SW 1271 (cell line): ENCODE results near the gene IMPDH2.
"Not testable (repeated sequence)": the region's sequence is repeated elsewhere in the genome, so short reads cannot be mapped to it uniquely, and the experiment has no call there.

ENCODE experiments used
- DNase-seq, 2 experiments: peaks; one replicate each; lab custom pipeline; 2025; lab: John Stamatoyannopoulos, UW

The IMPDH2 gene

GRCh38 chr3:49021213-49021812 is 7.9 kb downstream of the IMPDH2 start:
- peak; percentile 76 to 91 for DNase-seq

GRCh38 chr3:49020330-49021212 is 8.6 kb downstream of the IMPDH2 start:
- DNase-seq: no peak

- DNase-seq: peak in 1 of 2 experiments; percentile 23
Observed at GRCh38 chr3:49019941-49020329, 9.3 kb downstream of the IMPDH2 start.

GRCh38 chr3:49018707-49019006 is 10.5 kb downstream of the IMPDH2 start:
- DNase-seq: peak in 1 of 2 experiments; percentile 42

GRCh38 chr3:49017971-49018706 is 11.1 kb downstream of the IMPDH2 start, which contains the start of gene DALRD3:
DALRD3 (minus strand) TSS chr3:49018580; CDS start chr3:49018564, 16 bp downstream.
- DNase-seq: peak; percentile 50 to 60

DNA sequence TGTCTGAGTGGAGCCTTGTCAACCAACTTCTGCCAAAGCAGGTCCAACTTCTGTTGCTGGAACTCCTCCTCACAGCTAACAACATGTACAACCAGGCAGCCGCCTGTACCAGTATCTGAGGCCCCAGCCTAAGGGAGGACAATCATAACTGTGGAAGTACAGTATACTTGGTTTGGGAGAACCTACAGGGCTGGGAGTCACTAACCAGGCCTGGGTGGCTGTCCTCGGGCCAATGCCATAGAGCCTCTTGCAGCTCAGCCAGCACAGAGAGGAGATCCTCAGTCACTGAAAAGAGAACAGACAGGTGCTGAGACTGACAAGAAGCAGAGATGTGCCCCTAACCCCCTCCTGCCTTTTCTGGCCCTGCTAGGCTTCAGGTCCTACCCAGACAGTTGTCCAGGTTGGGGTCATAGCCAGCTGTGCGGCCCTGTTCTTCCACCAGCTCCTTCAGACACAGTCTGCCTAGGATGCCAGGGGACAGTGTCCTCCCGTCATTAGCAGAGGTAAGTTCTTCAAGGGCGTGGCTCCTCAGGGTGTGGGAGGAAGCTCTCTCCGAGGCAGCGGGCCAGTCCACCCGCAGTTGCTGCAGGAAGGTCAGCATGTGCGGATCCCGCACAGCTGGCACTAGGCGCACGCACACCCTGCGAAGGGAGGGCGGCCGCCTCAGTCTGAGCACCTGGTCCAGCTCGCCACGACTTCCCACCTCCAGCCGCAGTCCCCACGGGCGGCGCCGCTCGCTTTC is 11.8 kb downstream of the IMPDH2 start:
- DNase-seq: no peak

- no peak for DNase-seq
Observed at GRCh38 chr3:49016414-49017228, 12.6 kb downstream of the IMPDH2 start.

DNA sequence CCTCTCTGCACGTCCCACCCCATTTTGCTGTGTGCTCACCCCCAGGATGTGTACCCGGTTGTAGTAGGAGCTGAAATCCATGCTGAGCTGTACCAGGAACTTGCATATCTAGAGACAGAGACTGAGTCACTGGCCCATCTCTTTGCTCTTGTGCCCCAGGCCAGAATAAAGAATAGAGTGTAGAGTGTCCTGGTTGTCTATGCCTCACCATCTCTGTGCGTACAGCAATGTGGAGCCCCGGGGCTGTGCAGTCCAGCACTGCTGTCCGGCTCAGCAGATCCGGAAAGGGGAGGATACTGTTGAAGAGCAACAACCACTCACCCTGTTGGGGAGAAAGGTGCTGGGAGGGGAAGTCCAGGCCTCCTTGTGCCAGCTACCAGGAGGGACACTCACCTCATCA is 13.4 kb downstream of the IMPDH2 start:
- DNase-seq: no peak

DNA sequence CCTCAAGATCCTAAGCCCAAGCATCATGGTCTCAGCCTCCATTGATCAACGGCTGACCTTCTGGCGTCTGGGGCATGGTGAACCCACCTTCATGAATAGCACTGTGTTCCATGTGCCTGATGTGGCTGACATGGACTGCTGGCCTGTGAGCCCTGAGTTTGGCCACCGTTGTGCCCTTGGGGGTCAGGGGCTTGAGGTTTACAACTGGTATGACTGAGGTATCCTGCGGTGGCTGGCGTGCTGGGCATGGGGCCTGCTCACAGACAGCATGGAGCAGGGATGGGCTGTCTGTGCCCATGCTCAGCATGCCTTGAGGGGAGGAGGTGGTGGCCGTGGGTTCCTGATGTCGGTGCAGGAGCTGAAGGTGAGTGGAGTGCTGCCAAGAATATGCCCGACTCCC is 14.1 kb downstream of the IMPDH2 start:
- DNase-seq: no peak

DNA sequence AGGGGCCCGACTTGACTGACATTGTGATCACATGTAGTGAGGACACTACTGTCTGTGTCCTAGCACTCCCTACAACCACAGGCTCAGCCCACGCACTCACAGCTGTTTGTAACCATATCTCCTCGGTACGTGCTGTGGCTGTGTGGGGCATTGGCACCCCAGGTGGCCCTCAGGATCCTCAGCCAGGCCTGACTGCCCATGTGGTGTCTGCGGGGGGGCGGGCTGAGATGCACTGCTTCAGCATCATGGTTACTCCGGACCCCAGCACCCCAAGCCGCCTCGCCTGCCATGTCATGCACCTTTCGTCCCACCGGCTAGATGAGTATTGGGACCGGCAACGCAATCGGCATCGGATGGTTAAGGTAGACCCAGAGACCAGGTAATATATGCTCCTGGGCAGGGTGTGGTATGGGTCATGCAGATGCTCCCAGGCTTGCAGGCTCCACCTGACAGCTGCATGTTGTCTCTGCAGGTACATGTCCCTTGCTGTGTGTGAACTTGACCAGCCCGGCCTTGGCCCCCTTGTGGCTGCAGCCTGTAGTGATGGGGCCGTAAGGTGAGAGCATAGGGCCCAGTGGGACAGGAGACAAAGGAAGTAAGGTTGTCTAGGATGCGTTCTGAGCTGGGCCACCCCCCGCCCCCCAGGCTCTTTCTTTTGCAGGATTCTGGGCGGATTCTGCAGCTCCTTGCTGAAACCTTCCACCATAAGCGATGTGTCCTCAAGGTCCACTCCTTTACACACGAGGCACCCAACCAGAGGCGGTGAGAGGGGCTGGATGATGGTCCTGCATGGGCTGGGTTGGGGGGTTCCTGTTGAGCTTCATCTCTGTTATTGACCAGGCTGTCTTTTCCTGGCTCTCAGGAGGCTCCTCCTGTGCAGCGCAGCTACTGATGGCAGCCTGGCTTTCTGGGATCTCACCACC is 15.2 kb downstream of the IMPDH2 start:
- peak in 1 of 2 experiments; percentile 6 for DNase-seq

- DNase-seq: no peak
Observed at GRCh38 chr3:49013113-49013737, 16.0 kb downstream of the IMPDH2 start.

GRCh38 chr3:49012441-49013017 is 16.7 kb downstream of the IMPDH2 start:
- no peak for DNase-seq

DNA sequence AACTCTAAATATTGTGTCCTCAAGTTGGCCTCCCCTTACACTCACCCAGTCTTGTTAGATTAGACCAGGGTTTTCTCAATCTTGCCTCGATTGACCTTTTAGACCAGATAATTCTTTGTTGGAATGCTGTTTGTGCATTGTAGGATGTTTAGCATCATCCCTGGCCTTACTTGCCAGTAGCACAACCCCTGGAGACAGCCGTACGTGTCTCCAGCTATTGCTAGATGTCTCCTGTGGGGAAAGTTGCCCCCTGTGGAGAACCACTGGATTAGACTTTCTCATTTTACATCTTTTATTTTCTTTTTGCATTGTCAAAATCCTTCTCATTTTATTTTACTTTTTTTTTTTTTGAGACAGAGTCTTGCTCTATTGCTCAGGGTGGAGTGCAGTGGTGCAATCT is 19.8 kb downstream of the IMPDH2 start:
- no peak for DNase-seq

DNA sequence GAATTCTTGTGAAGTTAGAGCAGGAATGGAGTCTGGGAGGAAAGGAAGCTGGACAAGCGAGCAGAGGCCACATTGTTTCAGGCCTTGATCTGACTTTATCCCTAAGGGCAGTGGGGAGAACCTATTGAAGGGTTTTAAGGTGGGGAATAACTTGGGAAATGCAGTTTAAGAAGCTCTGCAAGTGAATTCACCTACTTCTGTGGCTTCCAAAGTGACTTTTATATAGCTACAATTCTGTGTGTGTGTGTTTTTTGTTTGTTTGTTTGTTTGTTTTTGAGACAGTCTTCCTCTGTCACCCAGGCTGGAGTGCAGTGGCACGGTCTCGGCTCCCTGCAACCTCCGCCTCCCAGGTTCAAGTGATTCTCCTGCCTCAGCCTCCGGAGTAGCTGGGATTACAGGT is 20.6 kb downstream of the IMPDH2 start:
- not testable (repeated sequence) for DNase-seq

- peak in 1 of 2 experiments; percentile 57 for DNase-seq
Observed at GRCh38 chr3:49007771-49008528, 21.2 kb downstream of the IMPDH2 start.

DNA sequence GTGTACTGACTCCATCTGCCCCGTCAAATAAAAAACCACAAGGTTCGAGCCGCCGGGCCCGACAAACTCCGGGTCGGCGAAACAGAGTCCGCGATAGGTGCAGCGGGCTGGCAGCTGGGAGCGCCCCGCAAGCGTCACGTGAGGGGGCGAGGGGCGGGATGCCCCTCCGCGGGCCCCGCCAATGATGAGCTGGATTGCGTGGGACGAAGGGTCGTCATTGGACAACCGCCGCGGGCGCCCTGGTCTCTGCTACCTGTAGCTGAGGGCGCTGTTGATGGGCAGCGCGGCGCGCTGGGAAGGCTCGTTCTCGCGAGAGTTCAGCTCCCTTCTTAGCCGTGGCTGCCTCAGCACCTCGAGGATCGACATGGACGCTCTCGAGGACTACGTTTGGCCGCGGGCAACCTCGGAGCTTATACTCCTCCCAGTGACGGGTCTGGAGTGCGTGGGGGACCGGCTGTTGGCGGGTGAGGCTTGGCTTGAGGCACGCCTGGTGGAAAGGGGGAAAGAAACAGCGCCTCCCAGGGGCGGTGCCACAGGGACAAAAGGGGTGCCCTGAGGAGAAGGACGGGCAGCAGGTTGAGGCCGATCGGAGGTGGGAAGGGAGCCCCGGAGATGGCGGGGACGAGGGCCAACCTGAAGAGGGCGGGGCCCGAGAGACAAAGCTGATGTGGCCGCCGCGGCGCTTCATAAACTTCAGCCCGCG is 22.0 kb downstream of the IMPDH2 start, which contains the start of gene WDR6:
TSS of gene WDR6 (plus strand) at position 324 of the 703 bp plus-strand sequence. CDS start at position 365, 41 bp downstream.
- peak; percentile 79 to 94 for DNase-seq

DNA sequence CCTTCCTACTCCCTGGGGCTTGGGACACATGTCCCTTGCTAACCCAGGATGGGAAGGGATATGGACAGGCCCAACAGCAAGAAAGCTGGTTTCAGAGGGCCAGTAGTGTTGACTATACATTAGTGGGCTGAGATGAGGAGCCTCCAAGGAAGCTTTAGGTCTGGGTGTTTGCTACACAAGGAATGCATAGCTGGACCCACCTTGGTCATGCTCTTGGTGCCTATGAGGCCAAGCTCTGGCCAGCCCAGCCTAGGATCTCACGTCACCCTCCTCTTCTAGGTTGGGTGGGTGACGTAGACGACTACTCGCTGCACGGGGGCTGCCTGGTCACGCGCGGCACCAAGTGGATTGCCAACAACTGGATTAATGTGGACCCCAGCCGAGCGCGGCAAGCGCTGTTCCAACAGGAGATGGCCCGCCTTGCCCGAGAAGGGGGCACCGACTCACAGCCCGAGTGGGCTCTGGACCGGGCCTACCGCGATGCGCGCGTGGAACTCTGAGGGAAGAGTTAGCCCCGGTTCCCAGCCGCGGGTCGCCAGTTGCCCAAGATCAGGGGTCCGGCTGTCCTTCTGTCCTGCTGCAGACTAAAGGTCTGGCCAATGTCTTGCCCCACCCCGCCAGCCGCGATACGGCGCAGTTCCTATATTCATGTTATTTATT is 22.7 kb downstream of the IMPDH2 start:
- no peak for DNase-seq
